Endothelial cell of umbilical vein (primary cell): ENCODE results near the gene ARHGAP28. TPM values are rescaled to one million over a fixed set of nuclear protein-coding genes. Genes with fewer than 3 reads are reported as not detected.
A peak's percentile ranks its signal among the peaks of the same experiment; 100 is the strongest.

Experiments used
- BruUV-seq: library from RNA; stranded (reverse); fragments of 400-500 nt; replicated peaks from 2 replicates; lab custom pipeline; 2021; lab: Mats Ljungman, UMichigan
- CTCF ChIA-PET: fragments of 300-600, 350-600 bp; sonication (Branson Sonifier 250); formaldehyde crosslinking; loops from one replicate; lab custom pipeline; 2021; ENCODE audit warnings: antibody characterized with exemption, inconsistent platforms; lab: Charles Lee
- POLR2A ChIA-PET: fragments of 300-600, 350-600 bp; sonication (Branson Sonifier 250); formaldehyde crosslinking; loops from one replicate; lab custom pipeline; 2021; ENCODE audit warnings: antibody characterized with exemption, inconsistent platforms; lab: Charles Lee
- DNase-seq: peaks from one replicate; pipeline ENCODE4 v3.0.0-alpha.2; 2011; ENCODE audit warnings: low read depth, low spot score
- FAIRE-seq: peaks from 2 replicates; lab custom pipeline; 2011; peaks lifted over from hg19 to GRCh38; lab: Jason Lieb, UNC
- H2AFZ ChIP-seq: 2 replicates; pipeline ENCODE4 v1.6.0; 2012; ENCODE audit warnings: low read depth, low read length, control low read depth, inconsistent platforms
- H3K27ac ChIP-seq: 2 replicates; pipeline ENCODE4 v1.5.1; 2011; ENCODE audit warnings: low read depth, mild to moderate bottlenecking, control low read depth, low read length, moderate library complexity; ENCODE audit not compliant: insufficient read depth
- H3K27me3 ChIP-seq, 2 experiments: 2 replicates each; pipeline versions ENCODE4 v1.6.0 to v1.6.1; 2011; ENCODE audit warnings: low read length in 2 of 2, mixed read lengths in 1 of 2; ENCODE audit not compliant: control insufficient read depth in 2 of 2, insufficient read depth in 2 of 2
- H3K36me3 ChIP-seq, 2 experiments: 2 replicates in 1 of 2; 3 replicates in 1 of 2; pipeline ENCODE4 v1.5.1; 2011; ENCODE audit warnings: low read length in 2 of 2, mild to moderate bottlenecking in 1 of 2, moderate library complexity in 1 of 2; ENCODE audit not compliant: control insufficient read depth in 2 of 2, insufficient read depth in 2 of 2; ENCODE audit errors: extremely low read depth in 1 of 2
- H3K4me1 ChIP-seq: 3 replicates; pipeline ENCODE4 v1.5.1; 2011; ENCODE audit warnings: mild to moderate bottlenecking, low read length; ENCODE audit not compliant: control insufficient read depth, insufficient read depth; ENCODE audit errors: extremely low read depth
- H3K4me2 ChIP-seq: 2 replicates; pipeline ENCODE4 v1.6.1; 2011; ENCODE audit warnings: low read length, control low read depth, mixed read lengths; ENCODE audit not compliant: insufficient read depth
- H3K4me3 ChIP-seq, 3 experiments: fragments of 200-600 bp in 1 of 3; sonication (generic), shearing (Covaris generic) in 1 of 3; replicated peaks in 1 of 3; 2 replicates each; pipeline ENCODE4 v1.5.1; 2011 to 2016; ENCODE audit warnings: control low read depth in 3 of 3, low read length in 3 of 3, mild to moderate bottlenecking in 2 of 3, inconsistent platforms in 1 of 3, low read depth in 1 of 3, moderate library complexity in 1 of 3; ENCODE audit not compliant: insufficient read depth in 1 of 3
- H3K79me2 ChIP-seq: 2 replicates; pipeline ENCODE4 v1.6.0; 2012; ENCODE audit warnings: low read length, inconsistent platforms; ENCODE audit not compliant: control insufficient read depth, insufficient read depth
- H3K9ac ChIP-seq: replicated peaks from 2 replicates; pipeline ENCODE3; 2011; ENCODE audit warnings: low read length, control low read depth; ENCODE audit not compliant: insufficient read depth; ENCODE audit errors: extremely low read depth
- H3K9me1 ChIP-seq: replicated peaks from 3 replicates; pipeline ENCODE4 v1.6.0; 2011; ENCODE audit warnings: mild to moderate bottlenecking, low read length; ENCODE audit not compliant: control insufficient read depth, insufficient read depth; ENCODE audit errors: extremely low read depth
- H3K9me3 ChIP-seq: replicated peaks from 2 replicates; pipeline ENCODE4 v1.5.1; 2012; ENCODE audit warnings: low read length, inconsistent platforms; ENCODE audit not compliant: control insufficient read depth, insufficient read depth
- H4K20me1 ChIP-seq: replicated peaks from 2 replicates; pipeline ENCODE3; 2011; ENCODE audit warnings: mild to moderate bottlenecking, low read length; ENCODE audit not compliant: control insufficient read depth, insufficient read depth; ENCODE audit errors: extremely low read depth
- EZH2 ChIP-seq: IDR thresholded peaks from 2 replicates; pipeline ENCODE4 v1.6.1; 2012; ENCODE audit warnings: borderline replicate concordance, low read depth, mild to moderate bottlenecking, moderate library complexity, low read length, inconsistent platforms; ENCODE audit not compliant: severe bottlenecking
- FOS ChIP-seq: IDR thresholded peaks from 2 replicates; pipeline ENCODE4 v1.6.1; 2011; ENCODE audit warnings: mild to moderate bottlenecking, low read length, moderate library complexity, borderline replicate concordance; ENCODE audit not compliant: insufficient read depth
- GATA2 ChIP-seq: IDR thresholded peaks from 2 replicates; pipeline ENCODE4 v1.7.0; 2011; ENCODE audit warnings: low read depth, mild to moderate bottlenecking, moderate library complexity, mixed read lengths, low read length; ENCODE audit not compliant: insufficient read length, insufficient read depth
- JUN ChIP-seq: IDR thresholded peaks from 2 replicates; pipeline ENCODE4 v1.6.1; 2011; ENCODE audit warnings: borderline replicate concordance, low read depth; ENCODE audit not compliant: insufficient read length, insufficient read depth
- MYC ChIP-seq: IDR thresholded peaks from one replicate; pipeline ENCODE4 v1.6.1; 2011; ENCODE audit warnings: mild to moderate bottlenecking, low read depth, low read length
- POLR2A ChIP-seq: IDR thresholded peaks from 2 replicates; pipeline ENCODE4 v1.6.1; 2012; ENCODE audit warnings: low read depth, mild to moderate bottlenecking, control low read depth, low read length
- POLR2AphosphoS5 ChIP-seq: IDR thresholded peaks from 2 replicates; pipeline ENCODE4 v1.6.1; 2012; ENCODE audit warnings: low read depth, mild to moderate bottlenecking, control low read depth, low read length, moderate library complexity; ENCODE audit not compliant: insufficient read depth
- dilution Hi-C: fragments of 300-500 bp; cut with MboI; formaldehyde crosslinking; loops from one replicate; pipeline ENCODE4 v1.15.0; 2019; ENCODE audit warnings: low sequenced_read_pairs; ENCODE audit not compliant: extremely low pct_ligation_motif_present
- intact Hi-C: fragments of 100-400 bp; cut with micrococcal nuclease; formaldehyde crosslinking; loops from one replicate; pipeline ENCODE4 v1.10.0; 2022
- polyA plus RNA-seq, 4 experiments: library from polyadenylated mRNA; depleted of rRNA in 3 of 4; stranded (reverse) in 3 of 4; unstranded in 1 of 4; fragments of >200 nt; gene quantifications; 2 replicates each; pipeline versions ENCODE4 v1.2.1 to v1.2.3, GENCODE V29; 2011 to 2012; ENCODE audit warnings: missing spikeins in 1 of 4
- total RNA-seq: library from RNA; stranded (reverse); gene quantifications from 2 replicates; pipeline ENCODE4 v1.2.3, GENCODE V29; 2021

ARHGAP28 gene
- total and polyA plus RNA-seq, 2 donors (not counting 3 experiments of a cell fraction or from before 2014, with no cell fraction given), result 3.8 to 23.4 TPM

GRCh38 chr18:6728331-6728730 lies 1.2 kb upstream of the ARHGAP28 start:
- ChIA-PET CTCF (interaction anchor here (1.1 to 3.8 kb wide), 3 partner anchors 13 to 157 kb away, joined by 4 to 14 read pairs (median 6); no protein-coding TSS in a partner anchor), POLR2A (no interaction called here)
- FAIRE-seq, result no peak
- H3K4me1 ChIP-seq, result peaks cover 39% of the 10 kb centered on the region
- no peaks in the 10 kb centered on the region for H3K9me3 ChIP-seq
- H3K9ac ChIP-seq, result peak overlapping the region; percentile 60
- H3K9me1 ChIP-seq, result peaks cover 2% of the 10 kb centered on the region
- peak overlapping the region; percentile 92 for H2AFZ ChIP-seq
- no peaks in the 10 kb centered on the region for H4K20me1 ChIP-seq
- dilution Hi-C loops, result no loop called here
- intact Hi-C loops, result loop anchor here (2.0 to 5.0 kb wide), 2 partner anchors 144 to 186 kb away; no protein-coding TSS in a partner anchor
- peak overlapping the region; percentile 69 for H3K27ac ChIP-seq
- BruUV-seq, result no TSS peak
- no peak for DNase-seq
- no peak overlapping the region for H3K4me3 ChIP-seq
- no peaks in the 10 kb centered on the region for H3K36me3 ChIP-seq
- TF ChIP-seq MYC, result no peak
- TF ChIP-seq GATA2, result no peak
- TF ChIP-seq POLR2A, result no peak
- no peak for TF ChIP-seq POLR2AphosphoS5
- no peak for TF ChIP-seq JUN
- TF ChIP-seq FOS, result no peak
- TF ChIP-seq EZH2, result no peak
- peak overlapping the region; percentile 70 for H3K4me2 ChIP-seq
- peaks cover 0 to 3% of the 10 kb centered on the region in 2 experiments for H3K27me3 ChIP-seq
- no peaks in the 10 kb centered on the region for H3K79me2 ChIP-seq

- POLR2A ChIA-PET, result interaction anchor here (0.6 kb wide), 1 partner anchor 79 kb away, joined by 3 read pairs; no protein-coding TSS in a partner anchor
- Histone ChIP-seq H3K9ac (peak overlapping the region; percentile 60), H3K9me3 (no peaks in the 10 kb centered on the region), H4K20me1 (no peaks in the 10 kb centered on the region), H2AFZ (peak overlapping the region; percentile 92), H3K9me1 (peaks cover 2% of the 10 kb centered on the region), H3K4me2 (peak overlapping the region; percentile 70), H3K27me3 (peaks cover 0 to 3% of the 10 kb centered on the region in 2 experiments), H3K4me3 (peak overlapping the region in 2 of 3 experiments; percentile 44 to 51), H3K79me2 (no peaks in the 10 kb centered on the region), H3K4me1 (peaks cover 39% of the 10 kb centered on the region), H3K36me3 (no peaks in the 10 kb centered on the region), H3K27ac (peak overlapping the region; percentile 69)
- no peak for DNase-seq
- intact Hi-C loops (loop anchor here (1.0 to 5.0 kb wide), 6 partner anchors 12 to 186 kb away; no protein-coding TSS in a partner anchor), dilution Hi-C loops (no loop called here)
- TSS peak; percentile 81 for BruUV-seq
- CTCF ChIA-PET, result interaction anchor here (1.0 to 3.8 kb wide), 6 partner anchors 8 to 157 kb away, joined by 4 to 14 read pairs (median 6); no protein-coding TSS in a partner anchor
- TF ChIP-seq MYC (no peak), POLR2A (no peak)
- peak; percentile 67 for FAIRE-seq
Measured at GRCh38 chr18:6728809-6729246, 688 bp upstream of the ARHGAP28 start.
